Ammon's horn (tissue), 1 donor: ENCODE data around the gene ZNF565.
"Not testable (repeated sequence)": the region's sequence is repeated elsewhere in the genome, so short reads cannot be mapped to it uniquely, and the experiment has no call there.

ENCODE experiments used
- DNase-seq: peaks from one replicate; pipeline ENCODE4 v3.0.0-alpha.2; 2016; ENCODE audit warnings: low spot score

ZNF565 gene

GRCh38 chr19:36150586-36150985, 63.9 kb downstream of the ZNF565 start:
- no peak for DNase-seq

- DNase-seq, result no peak
Observed at GRCh38 chr19:36149673-36150406, 64.6 kb downstream of the ZNF565 start.

DNA sequence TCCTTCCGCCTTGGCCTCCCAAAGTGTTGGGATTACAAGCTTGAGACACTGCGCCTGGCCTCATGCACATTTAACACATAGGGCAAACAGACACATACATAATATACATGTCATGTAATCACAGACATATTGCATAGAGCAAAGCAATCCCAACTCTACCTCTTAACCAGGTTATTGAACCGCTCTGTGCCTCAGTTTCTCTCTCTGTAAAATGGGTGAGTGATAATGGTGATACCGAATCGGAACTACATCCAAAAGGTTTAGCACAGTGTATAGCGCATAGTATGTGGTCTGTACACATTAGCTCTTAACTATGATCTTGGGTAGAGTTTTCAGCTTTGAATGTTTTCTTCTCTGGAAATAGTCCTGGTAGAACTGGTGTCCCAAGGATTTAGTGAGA, 69.8 kb downstream of the ZNF565 start:
- DNase-seq, result no peak

DNA sequence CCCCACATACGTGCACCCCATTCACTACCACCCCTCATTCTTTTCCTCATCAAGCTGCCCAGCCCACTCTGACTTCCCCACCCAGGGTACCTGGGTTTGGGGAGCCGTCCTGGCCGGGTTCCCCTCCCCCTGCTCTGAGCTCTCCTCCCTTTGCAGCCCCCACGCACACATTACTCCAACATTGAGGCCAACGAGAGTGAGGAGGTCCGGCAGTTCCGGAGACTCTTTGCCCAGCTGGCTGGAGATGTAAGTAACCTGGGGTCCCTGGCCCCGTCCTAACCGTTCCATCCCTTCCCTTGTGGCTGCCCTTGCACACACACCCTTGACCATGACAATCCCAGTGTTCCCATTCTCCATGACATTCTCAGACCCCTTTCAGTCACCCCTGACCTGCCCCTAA, 72.0 kb downstream of the ZNF565 start:
- no peak for DNase-seq

GRCh38 chr19:36142046-36142445, 72.4 kb downstream of the ZNF565 start:
- DNase-seq, result no peak

DNA sequence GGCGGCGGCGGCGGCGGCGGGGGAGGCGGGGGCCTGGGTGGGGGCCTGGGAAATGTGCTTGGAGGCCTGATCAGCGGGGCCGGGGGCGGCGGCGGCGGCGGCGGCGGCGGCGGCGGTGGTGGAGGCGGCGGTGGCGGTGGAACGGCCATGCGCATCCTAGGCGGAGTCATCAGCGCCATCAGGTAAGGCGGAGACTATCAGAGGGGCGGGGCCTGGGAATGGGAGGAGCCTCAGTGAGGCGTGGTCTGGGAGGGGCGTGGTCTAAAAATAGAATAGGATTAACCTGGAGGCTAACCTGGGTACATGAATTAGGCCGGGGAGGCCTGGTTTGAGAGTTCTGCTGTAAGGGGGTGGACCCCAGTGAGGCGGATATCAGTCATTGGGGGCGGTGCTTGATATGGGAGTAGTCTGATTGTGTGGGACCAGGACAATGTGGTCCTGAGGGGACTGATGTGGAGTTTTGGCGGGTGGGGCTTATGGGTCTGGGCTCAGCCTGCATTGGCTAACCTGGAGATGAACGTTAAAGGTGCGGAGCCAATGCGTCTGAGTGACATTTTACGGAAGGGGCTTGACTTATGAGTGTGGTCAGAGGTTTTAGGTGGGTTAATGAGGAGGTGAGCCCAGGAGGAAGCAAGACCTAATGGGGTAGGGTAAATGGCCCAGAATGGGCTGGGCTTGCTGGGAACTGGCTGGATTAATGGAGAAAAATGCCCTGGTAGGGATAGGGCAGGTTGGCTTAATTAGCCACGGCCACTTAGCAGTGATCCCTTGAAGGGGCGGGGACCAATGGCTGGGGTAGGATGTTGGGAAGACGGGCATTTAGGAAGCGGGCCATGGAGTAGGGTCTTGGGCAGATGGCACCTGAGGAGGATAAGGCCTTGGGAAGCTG, 73.2 kb downstream of the ZNF565 start:
- peak; percentile 81 for DNase-seq

DNA sequence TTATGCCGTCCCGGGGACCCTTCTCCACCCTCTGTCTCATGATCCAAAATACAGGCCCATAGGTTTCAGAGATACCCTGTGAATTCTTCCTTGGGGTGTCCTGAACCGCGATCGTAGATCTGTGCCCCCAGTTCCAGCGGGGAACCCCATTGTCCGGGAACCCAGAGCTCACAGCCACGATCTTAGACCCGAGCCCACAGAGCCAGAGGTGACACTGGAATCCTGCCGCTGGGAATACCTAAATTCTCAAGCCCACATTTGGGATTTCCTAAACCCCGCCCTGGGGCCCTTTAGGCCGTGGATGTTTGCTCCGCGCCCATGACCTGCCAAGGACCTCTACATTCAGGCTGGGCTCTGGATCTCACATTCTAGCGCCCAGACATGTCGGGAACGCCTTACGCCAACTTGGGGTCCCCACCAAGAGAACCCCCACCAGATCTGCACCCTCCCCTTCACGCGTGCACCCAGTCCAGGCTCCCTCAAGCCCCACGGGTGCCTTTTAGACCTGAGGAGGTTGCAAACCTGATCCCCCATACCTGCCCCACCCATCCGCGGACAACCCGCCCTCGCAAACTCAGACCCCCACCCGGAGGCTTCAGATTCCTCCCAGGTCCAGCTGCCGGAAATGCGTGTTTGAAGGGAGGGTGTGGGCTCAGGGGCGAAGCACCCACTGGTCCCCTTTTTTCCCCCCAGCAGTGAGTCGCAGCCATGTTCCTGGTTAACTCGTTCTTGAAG, 74.0 kb downstream of the ZNF565 start:
- peak; percentile 25 for DNase-seq

DNA sequence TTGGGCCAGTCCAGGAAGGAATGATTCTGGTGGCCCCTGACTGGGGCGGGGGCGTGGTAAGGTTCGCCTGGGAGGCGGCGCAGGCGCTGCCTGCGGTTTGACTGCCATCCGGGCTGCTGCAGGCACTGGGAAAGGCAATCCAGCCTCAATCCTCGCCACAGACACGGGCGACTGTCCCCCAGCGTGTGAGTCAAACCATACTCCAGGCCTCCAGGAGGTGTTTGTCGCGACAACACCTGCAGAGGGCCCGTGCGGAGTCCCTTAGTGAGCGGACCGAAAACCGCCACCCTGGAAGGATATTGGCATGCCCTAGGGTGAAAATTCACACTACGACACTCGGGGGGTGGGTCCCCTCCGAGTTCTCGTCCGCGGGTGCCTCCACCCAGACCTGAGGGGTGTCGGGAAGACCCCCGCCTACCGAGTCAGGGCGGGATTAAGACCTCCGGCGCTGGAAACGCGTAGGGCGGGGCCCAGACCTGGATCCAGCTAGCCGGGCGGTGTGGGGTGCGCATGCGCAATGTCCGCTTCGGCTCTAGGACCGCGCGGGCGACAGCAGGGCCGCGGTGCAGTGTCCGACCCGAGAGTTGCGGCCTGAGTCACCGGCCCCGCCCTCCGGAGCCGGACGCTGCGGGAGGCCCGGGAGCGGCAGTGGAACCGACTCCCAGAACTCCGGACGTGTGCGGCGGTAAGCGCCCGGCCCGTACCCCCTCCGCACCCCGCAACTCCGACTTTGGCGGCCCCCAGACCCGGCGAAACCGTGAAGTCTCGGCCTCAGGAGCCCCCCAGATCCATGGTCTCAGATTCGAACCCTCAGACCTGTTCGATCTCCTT, 74.8 kb downstream of the ZNF565 start, which contains the start of gene CAPNS1:
Gene CAPNS1 (plus strand): TSS at position 594 of the 831 bp plus-strand sequence. CDS start 946 bp downstream, outside the sequence.
- DNase-seq, result peak; percentile 98

- DNase-seq, result no peak
Observed at GRCh38 chr19:36139120-36139472, 75.4 kb downstream of the ZNF565 start.

DNA sequence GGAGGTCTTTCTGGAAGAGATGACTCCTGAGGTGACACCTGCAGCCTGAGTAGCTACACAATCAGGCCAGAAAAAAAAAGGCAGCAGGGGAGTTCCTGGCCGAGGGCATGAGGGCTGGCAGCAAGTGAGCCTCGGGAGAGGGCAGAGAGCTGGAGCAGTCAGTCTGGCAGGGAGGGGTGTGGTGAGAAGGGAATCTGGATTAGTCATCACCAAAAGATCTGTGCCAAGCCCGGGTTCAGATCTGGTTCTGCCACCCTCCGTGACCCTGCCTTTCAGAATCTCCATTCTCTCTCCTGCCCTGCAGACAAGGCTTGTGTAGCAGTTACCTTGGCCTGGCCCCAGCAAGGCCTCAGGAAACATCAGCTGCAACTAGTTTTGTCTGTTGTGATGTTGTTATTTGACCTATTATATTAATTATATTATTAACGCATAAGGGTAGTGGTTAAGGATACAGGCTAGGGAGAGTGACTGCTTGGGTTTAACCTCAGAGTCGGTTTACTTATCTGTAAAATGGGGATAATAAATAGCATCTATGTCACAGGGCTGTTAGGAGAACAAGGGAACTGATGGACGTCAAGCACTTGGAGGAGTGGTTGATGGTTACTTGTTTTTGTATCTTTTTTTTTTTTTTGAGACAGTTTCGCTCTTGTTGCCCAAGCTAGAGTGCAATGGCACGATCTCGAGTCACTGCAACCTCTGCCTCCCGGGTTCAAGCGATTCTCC, 77.3 kb downstream of the ZNF565 start:
- no peak for DNase-seq

DNA sequence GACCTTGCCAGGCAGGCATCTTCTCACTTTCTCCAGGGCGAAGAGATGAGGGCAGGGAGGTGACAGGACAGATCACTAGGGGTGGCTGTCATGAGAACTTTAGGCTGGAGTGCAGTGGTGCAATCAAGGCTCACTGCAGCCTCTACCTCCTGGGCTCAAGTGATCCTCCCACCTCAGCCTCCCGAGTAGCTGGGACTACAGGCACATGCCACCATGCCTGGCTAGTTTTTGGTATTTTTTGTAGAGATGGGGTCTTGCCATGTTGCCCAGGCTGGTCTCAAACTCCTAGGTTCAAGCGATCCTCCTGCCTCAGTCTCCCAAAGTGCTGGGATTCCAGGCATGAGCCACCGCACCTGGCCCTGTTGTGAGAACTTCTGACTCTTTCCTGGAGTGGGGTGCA, 79.6 kb downstream of the ZNF565 start:
- not testable (repeated sequence) for DNase-seq
